ENCODE measurements around the gene TBX6. TPM values are rescaled to one million over a fixed set of nuclear protein-coding genes. Genes with fewer than 3 reads are reported as not detected.
"Not testable (repeated sequence)": the region's sequence is repeated elsewhere in the genome, so short reads cannot be mapped to it uniquely, and the experiment has no call there.

Gene TBX6, protein sequence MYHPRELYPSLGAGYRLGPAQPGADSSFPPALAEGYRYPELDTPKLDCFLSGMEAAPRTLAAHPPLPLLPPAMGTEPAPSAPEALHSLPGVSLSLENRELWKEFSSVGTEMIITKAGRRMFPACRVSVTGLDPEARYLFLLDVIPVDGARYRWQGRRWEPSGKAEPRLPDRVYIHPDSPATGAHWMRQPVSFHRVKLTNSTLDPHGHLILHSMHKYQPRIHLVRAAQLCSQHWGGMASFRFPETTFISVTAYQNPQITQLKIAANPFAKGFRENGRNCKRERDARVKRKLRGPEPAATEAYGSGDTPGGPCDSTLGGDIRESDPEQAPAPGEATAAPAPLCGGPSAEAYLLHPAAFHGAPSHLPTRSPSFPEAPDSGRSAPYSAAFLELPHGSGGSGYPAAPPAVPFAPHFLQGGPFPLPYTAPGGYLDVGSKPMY
- total RNA-seq, result 8.9 TPM

- DNase-seq (ENCODE audit: low spot score), result peak; percentile 93
Measured at GRCh38 chr16:30091474-30092372, at the start of gene TBX6. TBX6 (minus strand) TSS chr16:30091924; CDS start chr16:30091193, 731 bp downstream.

DNA sequence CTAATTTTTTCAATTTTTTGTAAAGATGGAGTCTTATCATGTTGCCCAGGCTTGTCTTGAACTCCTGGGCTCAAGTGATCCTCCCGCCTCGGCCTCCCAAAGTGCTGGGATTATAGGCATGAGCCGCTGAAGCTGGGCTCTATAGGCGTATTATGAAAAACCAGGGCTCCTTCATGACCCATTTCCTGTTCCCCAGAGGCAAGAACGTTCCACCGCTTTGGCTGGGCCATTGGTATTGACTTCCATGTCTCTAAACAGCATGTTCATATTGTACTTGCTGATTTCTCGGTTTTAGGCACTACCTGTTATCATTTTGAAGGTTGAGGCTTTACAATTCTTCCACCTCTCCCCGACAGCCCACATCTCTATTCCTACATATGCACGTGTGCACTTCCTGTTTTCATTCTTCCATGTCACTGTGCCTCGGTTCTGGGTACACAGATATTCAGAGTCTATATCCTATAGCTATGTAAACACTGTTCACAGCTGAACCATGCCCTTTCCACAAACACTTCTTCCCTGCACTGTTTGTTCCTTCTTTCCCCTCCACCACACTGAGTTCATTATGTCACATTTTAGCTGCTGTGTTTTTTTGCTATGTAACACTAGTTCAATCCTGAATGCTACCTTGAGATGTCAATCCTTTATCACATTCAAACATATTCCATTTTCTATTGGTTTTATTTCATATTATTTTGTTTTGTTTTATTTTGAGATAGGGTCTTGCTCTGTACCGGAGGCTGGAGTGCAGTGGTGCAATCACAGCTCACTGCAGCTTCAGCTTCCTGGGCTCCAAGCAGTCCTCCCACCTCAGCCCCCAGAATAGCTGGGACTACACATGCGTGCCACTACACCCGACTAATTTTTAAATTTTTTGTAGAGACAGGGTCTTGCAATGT lies 48.1 kb upstream of the TBX6 start:
- DNase-seq (ENCODE audit: low spot score), result no peak

DNA sequence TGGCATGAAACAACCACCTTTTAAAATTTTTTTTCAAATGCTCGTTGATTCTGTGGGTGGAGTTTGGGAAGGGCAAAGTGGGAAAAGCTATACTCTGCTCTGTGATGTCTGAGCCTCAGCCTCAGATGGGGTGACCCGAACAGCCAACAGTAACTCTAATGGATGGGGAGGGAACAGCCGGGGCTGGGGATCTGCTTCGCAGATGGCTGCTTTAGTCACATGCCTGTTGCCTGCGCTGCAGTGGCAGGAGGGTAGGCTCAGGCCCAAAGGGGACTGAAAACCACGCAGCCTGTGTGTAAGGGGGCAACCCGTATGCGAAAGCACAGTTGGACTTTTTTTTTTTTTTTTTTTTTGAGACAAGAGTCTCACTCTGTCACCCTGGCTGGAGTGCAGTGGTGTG lies 46.2 kb upstream of the TBX6 start:
- no peak for DNase-seq (ENCODE audit: low spot score)

- no peak for DNase-seq (ENCODE audit: low spot score)
Measured at GRCh38 chr16:30136971-30137605, 45.4 kb upstream of the TBX6 start.

GRCh38 chr16:30132591-30132990 lies 40.9 kb upstream of the TBX6 start:
- no peak for DNase-seq (ENCODE audit: low spot score)

DNA sequence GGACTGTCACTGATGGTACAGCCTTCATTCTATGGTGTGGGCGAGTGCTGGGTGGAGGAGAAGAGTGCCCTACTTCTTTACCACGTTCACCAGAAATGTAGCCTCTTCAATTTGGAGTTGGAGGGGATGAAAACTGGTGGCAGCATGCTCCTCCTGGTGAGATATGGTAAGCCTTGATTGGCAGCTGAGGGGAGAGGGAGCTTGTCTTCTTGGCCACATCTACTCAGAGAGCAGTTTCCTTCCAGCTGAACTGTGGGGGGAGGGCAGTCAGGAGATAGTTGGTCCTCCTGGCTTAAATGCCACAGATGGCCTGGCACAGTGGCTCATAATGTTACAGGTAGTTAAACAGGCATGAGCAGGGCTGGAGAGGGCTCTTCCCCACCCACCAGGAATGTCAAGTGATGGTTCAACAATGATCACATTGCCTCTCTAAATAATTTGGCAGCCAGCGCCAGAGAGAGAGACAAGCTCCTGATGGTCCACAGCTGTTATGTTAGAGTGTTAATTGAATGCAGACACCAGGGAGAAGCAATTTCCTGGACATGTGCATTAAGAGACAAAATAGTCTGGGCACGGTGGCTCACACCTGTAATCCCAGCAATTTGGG lies 40.2 kb upstream of the TBX6 start:
- DNase-seq (ENCODE audit: low spot score), result no peak

- DNase-seq (ENCODE audit: low spot score), result no peak
Measured at GRCh38 chr16:30127993-30128392, 36.3 kb upstream of the TBX6 start.

- not testable (repeated sequence) for DNase-seq (ENCODE audit: low spot score)
Measured at GRCh38 chr16:30125690-30126089, 34.0 kb upstream of the TBX6 start.

- DNase-seq (ENCODE audit: low spot score), result no peak
Measured at GRCh38 chr16:30124985-30125379, 33.3 kb upstream of the TBX6 start.

- DNase-seq (ENCODE audit: low spot score), result peak; percentile 45
Measured at GRCh38 chr16:30122604-30123160, 31.0 kb upstream of the TBX6 start.

DNA sequence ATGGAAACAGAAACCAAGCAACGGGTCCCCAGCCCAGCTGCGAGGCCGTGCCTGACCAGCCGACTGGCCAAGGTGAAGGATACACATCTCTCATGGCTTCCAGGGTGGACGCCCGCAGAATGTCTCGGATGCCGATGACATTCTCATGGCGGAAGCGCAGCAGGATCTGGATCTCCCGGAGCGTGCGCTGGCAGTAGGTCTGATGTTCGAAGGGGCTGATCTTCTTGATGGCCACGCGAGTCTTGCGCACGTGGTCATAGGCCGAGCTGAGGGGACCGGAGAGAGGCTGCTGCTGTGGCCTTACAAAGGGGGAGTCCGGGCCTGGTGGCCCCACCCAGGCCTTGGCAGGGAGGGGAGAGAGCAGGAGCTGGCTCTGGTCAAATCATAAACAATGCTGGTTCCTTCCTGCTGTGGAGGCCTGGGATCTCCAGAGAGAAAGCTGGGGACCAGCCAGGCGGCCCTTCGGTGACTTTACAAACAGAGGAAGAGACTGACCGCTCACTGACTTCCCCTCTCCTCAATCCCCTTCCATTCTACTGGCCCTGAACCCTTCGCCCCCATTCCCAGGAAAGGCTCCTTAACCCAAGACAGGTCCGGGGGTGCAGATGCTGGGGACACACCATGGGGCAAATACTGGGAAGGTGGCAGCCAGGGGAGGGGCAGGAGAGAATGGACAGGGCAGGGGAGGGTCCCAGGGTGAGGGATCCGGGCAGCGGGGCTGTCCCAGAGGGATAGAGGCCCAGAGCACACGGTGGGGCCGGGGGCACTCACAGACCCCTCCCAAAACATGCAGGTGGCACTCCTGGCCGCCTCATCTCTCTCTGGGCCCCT lies 30.2 kb upstream of the TBX6 start:
- peak; percentile 71 for DNase-seq (ENCODE audit: low spot score)

DNA sequence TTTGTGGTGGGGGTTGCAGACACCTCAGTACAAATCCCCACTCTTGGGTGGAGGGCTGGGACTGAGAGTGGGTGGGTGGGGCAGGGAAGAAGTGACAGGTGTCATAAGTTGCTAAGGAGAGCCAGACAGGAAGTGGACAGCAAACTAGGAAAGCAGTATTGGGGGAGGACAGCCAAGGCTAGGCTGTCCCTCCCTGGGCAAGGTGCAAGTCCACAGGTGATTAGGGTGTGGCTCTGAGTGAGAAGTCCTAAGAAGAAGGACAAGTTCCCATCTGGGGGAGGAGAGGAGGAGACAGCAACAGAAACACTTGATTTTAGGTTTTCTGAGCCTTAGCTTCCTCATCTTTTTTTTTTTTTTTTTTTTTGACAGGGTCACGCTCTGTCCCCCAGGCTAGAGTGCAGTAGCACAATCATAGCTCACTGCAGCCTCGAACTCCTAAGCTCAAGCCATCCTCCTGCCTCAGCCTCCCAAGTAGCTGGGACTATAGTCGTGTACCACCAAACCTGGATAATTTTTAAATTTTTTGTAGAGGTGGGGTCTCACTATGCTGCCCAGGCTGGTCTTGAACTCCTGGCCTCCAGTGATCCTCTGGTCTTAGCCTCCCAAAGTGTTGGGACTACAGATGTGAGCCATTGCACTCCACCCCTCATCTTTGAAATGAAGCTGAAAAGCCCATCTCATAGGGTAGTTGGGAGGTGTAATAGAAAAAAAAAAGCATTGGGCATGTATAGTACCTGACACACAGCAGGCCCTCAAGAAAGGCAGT lies 28.8 kb upstream of the TBX6 start:
- no peak for DNase-seq (ENCODE audit: low spot score)

GRCh38 chr16:30119428-30119827 lies 27.7 kb upstream of the TBX6 start:
- DNase-seq (ENCODE audit: low spot score), result no peak

- no peak for DNase-seq (ENCODE audit: low spot score)
Measured at GRCh38 chr16:30117768-30118167, 26.0 kb upstream of the TBX6 start.

DNA sequence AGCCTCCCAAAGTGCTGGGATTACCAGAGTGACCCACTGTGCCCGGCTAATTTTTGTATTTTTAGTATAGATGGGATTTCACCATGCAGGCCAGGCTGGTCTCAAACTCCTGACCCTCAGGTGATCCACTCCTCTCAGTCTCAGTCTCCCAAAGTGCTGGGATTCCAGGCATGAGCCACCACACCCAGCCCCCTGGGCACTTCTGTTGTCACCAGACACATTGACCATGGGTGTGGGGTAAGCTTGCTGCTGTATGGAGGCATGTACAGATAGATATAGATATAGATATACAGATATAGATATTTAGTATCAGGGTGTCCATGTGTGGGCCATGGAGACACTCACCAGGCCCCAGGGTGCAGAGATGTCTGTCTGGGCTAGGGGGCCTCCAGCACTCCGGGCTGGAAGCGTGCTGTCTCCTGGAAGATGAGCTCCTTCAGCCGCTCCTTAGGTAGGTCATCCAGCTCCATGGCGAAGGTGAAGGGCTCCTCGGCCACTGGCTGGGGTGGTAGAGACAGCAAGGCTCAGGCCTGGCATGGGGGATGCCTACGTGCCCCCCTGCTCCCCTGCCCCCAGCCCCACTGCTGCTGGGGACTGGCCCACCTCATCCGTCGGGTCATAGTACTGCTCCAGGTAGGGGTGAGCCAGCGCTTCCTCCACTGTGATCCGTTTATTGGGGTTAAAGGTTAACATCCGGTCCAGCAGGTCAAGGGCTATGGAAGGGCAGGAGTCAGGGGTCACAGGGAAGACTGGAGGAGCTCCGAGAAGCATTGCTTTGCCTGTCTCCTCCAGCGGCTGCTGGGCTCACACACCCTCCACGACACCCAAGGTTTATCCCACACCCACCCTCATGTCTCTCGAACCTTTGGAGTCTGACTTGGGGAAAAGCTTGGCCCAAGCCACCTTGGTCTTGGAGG lies 24.8 kb upstream of the TBX6 start:
- no peak for DNase-seq (ENCODE audit: low spot score)

DNA sequence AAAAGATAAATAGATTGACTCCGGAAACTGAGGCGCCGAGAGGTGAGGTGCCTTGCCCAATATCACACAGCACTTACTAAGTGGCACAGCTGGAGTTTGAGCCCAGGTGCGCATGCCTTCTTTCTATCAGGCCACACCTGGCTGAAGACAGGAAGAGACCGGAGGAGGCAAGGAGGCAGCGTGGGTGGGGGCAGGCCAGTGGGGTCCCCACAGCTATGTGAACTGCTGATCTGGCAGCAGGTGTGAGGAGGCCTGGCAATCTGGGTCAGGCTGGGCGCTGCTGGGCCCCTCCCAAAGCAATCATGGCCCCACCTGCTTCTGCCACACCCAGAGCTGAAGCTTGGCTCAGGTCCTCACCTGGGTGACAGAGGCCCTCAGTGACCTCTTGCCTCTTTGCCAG lies 23.5 kb upstream of the TBX6 start:
- DNase-seq (ENCODE audit: low spot score), result peak; percentile 59

GRCh38 chr16:30114833-30115232 lies 23.1 kb upstream of the TBX6 start:
- DNase-seq (ENCODE audit: low spot score), result not testable (repeated sequence)

GRCh38 chr16:30114411-30114810 lies 22.7 kb upstream of the TBX6 start:
- no peak for DNase-seq (ENCODE audit: low spot score)
